Neural progenitor cell (in vitro differentiated cells): Measurements from ENCODE around the gene LAG3. TPM values are rescaled to one million over a fixed set of nuclear protein-coding genes. Genes with fewer than 3 reads are reported as not detected.
A peak's percentile ranks its signal among the peaks of the same experiment; 100 is the strongest.

Source experiments
- DNase-seq: peaks from one replicate; pipeline ENCODE4 v3.0.0-alpha.2; 2016; ENCODE audit warnings: low spot score
- H2AFZ ChIP-seq: fragments of 200-600 bp; sonication (generic); replicated peaks from 2 replicates; pipeline ENCODE4 v1.6.1; 2016; ENCODE audit warnings: antibody characterized with exemption
- H3F3A ChIP-seq: fragments of 200-600 bp; sonication (generic); 2 replicates; pipeline ENCODE4 v1.6.1; 2016; ENCODE audit warnings: antibody characterized with exemption, low read depth
- H3K27ac ChIP-seq: fragments of 200-600 bp; sonication (generic); 2 replicates; pipeline ENCODE4 v1.5.1; 2016; ENCODE audit warnings: mild to moderate bottlenecking
- H3K27me3 ChIP-seq: fragments of 200-600 bp; sonication (generic); 2 replicates; pipeline ENCODE4 v1.6.1; 2016; ENCODE audit warnings: mild to moderate bottlenecking, moderate library complexity
- H3K36me3 ChIP-seq: fragments of 200-600 bp; sonication (generic); 2 replicates; pipeline ENCODE4 v1.5.1; 2016
- H3K4me1 ChIP-seq: fragments of 200-600 bp; sonication (generic); 2 replicates; pipeline ENCODE4 v1.6.1; 2016; ENCODE audit warnings: mixed run types
- H3K4me2 ChIP-seq: fragments of 200-600 bp; sonication (generic); 2 replicates; pipeline ENCODE4 v1.6.1; 2016
- H3K4me3 ChIP-seq: fragments of 200-600 bp; sonication (generic); 2 replicates; pipeline ENCODE4 v1.5.1; 2016
- H3K79me2 ChIP-seq: fragments of 200-600 bp; sonication (generic); 2 replicates; pipeline ENCODE4 v1.6.1; 2016; ENCODE audit warnings: low read depth
- H3K9ac ChIP-seq: fragments of 200-600 bp; sonication (generic); 2 replicates; pipeline ENCODE4 v1.6.1; 2016
- H3K9me3 ChIP-seq: fragments of 200-600 bp; sonication (generic); 2 replicates; pipeline ENCODE4 v1.5.1; 2016; ENCODE audit warnings: low read depth
- H4K20me1 ChIP-seq: fragments of 200-600 bp; sonication (generic); 2 replicates; pipeline ENCODE4 v1.6.1; 2016; ENCODE audit warnings: low read depth
- H3K27ac Mint-ChIP-seq: 3 replicates; pipeline ENCODE4 v1.8.0; 2021; ENCODE audit warnings: mixed read lengths
- H3K27me3 Mint-ChIP-seq: 2 replicates; pipeline ENCODE4 v1.8.0; 2022; ENCODE audit warnings: low read depth, mild to moderate bottlenecking, inconsistent platforms, moderate library complexity, mixed read lengths; ENCODE audit not compliant: insufficient read depth
- H3K36me3 Mint-ChIP-seq: 3 replicates; pipeline ENCODE4 v1.8.0; 2021; ENCODE audit warnings: mixed read lengths
- H3K4me1 Mint-ChIP-seq: 3 replicates; pipeline ENCODE4 v1.8.0; 2021; ENCODE audit warnings: mixed read lengths
- H3K4me3 Mint-ChIP-seq: 3 replicates; pipeline ENCODE4 v1.8.0; 2021; ENCODE audit warnings: mild to moderate bottlenecking, moderate library complexity, mixed read lengths
- H3K9me3 Mint-ChIP-seq: 3 replicates; pipeline ENCODE4 v1.8.0; 2020; ENCODE audit warnings: mixed read lengths
- CTCF ChIP-seq: fragments of 200-600 bp; sonication (generic); IDR thresholded peaks from 2 replicates; pipeline ENCODE4 v1.5.1; 2017; ENCODE audit warnings: antibody characterized with exemption, mild to moderate bottlenecking
- EZH2 ChIP-seq: fragments of 200-600 bp; sonication (generic); IDR thresholded peaks from 2 replicates; pipeline ENCODE4 v1.6.1; 2017; ENCODE audit warnings: antibody characterized with exemption, mild to moderate bottlenecking, moderate library complexity
- EZH2phosphoT487 ChIP-seq: fragments of 200-600 bp; sonication (generic); IDR thresholded peaks from 2 replicates; pipeline ENCODE4 v1.6.1; 2017; ENCODE audit warnings: antibody characterized with exemption
- total RNA-seq: library from RNA; depleted of rRNA; stranded (reverse); fragments of >200 nt; gene quantifications from 2 replicates; pipeline ENCODE4 v1.2.3, GENCODE V29; 2015; ENCODE audit warnings: low replicate concordance

LAG3 gene
- total RNA-seq, 1 donor from 2014 or later = 0.45 TPM

GRCh38 chr12:6817098-6817497 lies 44.8 kb downstream of the LAG3 start:
- no peak overlapping the region for H3K4me3 ChIP-seq
- no peak overlapping the region for H3K9ac ChIP-seq
- DNase-seq = no peak
- H3K79me2 ChIP-seq = no peaks in the 10 kb centered on the region
- H3K9me3 ChIP-seq = no peaks in the 10 kb centered on the region
- no peaks in the 10 kb centered on the region for H4K20me1 ChIP-seq
- H3K4me2 ChIP-seq = no peak overlapping the region
- H3K27ac Mint-ChIP-seq = no peak overlapping the region
- no peak overlapping the region for H3K27ac ChIP-seq
- H3K4me3 Mint-ChIP-seq = peak overlapping the region; percentile 67
- H3K4me1 Mint-ChIP-seq = peaks cover 47% of the 10 kb centered on the region
- H3K4me1 ChIP-seq = peaks cover 37% of the 10 kb centered on the region
- no peak overlapping the region for H2AFZ ChIP-seq
- H3K36me3 Mint-ChIP-seq = no peaks in the 10 kb centered on the region
- no peak for TF ChIP-seq EZH2phosphoT487
- no peaks in the 10 kb centered on the region for H3K9me3 Mint-ChIP-seq
- no peaks in the 10 kb centered on the region for H3K27me3 ChIP-seq
- peaks cover 11% of the 10 kb centered on the region for H3K27me3 Mint-ChIP-seq
- H3F3A ChIP-seq = peaks cover 39% of the 10 kb centered on the region
- H3K36me3 ChIP-seq = no peaks in the 10 kb centered on the region

GRCh38 chr12:6817662-6818157 lies 45.4 kb downstream of the LAG3 start:
- Mint-ChIP-seq H3K4me1 (peaks cover 53% of the 10 kb centered on the region), H3K4me3 (peak overlapping the region; percentile 4), H3K27me3 (peaks cover 9% of the 10 kb centered on the region), H3K36me3 (no peaks in the 10 kb centered on the region), H3K27ac (peak overlapping the region; percentile 58), H3K9me3 (no peaks in the 10 kb centered on the region)
- Histone ChIP-seq H3K9me3 (no peaks in the 10 kb centered on the region), H3K4me2 (peak overlapping the region; percentile 89), H3K27me3 (no peaks in the 10 kb centered on the region), H3F3A (peaks cover 45% of the 10 kb centered on the region), H3K79me2 (no peaks in the 10 kb centered on the region), H3K9ac (no peak overlapping the region), H3K27ac (no peak overlapping the region), H2AFZ (no peak overlapping the region), H4K20me1 (no peaks in the 10 kb centered on the region), H3K36me3 (no peaks in the 10 kb centered on the region), H3K4me1 (peaks cover 43% of the 10 kb centered on the region), H3K4me3 (no peak overlapping the region)
- no peak for TF ChIP-seq EZH2
- no peak for TF ChIP-seq CTCF
- TF ChIP-seq EZH2phosphoT487 = no peak
- DNase-seq = no peak

- peak overlapping the region; percentile 89 for H3K4me2 ChIP-seq
- H3K27ac ChIP-seq = no peak overlapping the region
Measured at GRCh38 chr12:6818222-6818621, 45.9 kb downstream of the LAG3 start.

More at GRCh38 chr12:6818222-6818621, 45.9 kb downstream of the LAG3 start:
- Mint-ChIP-seq H3K27me3 (peaks cover 9% of the 10 kb centered on the region), H3K4me3 (peak overlapping the region; percentile 73), H3K27ac (peak overlapping the region; percentile 96), H3K4me1 (peaks cover 58% of the 10 kb centered on the region), H3K36me3 (peaks cover 3% of the 10 kb centered on the region), H3K9me3 (no peaks in the 10 kb centered on the region)
- Histone ChIP-seq H3K9me3 (no peaks in the 10 kb centered on the region), H3K79me2 (no peaks in the 10 kb centered on the region), H3K36me3 (no peaks in the 10 kb centered on the region), H3K9ac (no peak overlapping the region), H2AFZ (no peak overlapping the region), H3K4me3 (no peak overlapping the region), H3K4me1 (peaks cover 48% of the 10 kb centered on the region), H3F3A (peaks cover 51% of the 10 kb centered on the region), H3K27me3 (no peaks in the 10 kb centered on the region), H4K20me1 (no peaks in the 10 kb centered on the region)
- TF ChIP-seq CTCF (no peak), EZH2phosphoT487 (no peak), EZH2 (no peak)
- peak; percentile 52 for DNase-seq
